ENCODE measurements around the gene SERAC1.

DNA sequence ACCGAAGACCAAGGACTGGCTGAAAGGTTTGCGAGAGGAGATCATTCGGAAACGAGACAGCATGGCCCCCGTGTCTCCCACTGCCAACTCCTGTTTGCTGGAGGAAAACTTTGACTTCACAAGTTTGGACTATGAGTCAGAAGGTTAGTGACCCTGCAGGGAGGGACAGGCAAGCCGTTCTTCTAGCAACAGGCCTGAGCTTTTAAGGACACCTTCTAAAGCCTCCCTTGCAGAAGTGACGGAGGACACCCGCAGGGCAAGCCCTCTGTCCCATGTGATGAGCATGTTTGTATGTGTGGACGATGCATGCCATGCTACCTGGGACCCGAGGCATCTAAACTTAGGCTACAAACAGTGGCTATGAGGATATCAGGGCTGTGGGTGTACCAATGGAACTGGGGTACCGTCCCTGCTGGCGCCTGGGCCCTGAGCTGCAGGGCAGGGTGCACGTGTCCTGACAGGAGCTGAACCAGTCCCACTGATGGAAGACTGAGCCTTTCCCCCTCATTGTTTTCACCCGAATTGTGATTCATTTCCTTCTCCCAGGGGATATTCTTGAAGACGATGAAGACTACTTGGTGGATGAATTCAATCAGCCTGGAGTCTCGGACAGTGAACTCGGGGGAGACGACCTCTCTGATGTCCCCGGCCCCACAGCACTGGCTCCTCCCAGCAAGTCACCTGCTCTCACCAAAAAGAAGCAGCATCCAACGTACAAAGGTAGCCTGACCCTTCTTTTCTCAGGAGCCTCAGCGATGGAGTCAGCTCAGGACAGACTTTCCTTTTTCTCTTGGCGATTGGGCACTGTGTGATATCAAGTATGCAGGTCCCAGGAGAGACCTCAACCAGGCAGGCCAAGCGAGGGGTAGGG lies 84.4 kb downstream of the SERAC1 start:
- TF ChIP-seq, protein P1, sequence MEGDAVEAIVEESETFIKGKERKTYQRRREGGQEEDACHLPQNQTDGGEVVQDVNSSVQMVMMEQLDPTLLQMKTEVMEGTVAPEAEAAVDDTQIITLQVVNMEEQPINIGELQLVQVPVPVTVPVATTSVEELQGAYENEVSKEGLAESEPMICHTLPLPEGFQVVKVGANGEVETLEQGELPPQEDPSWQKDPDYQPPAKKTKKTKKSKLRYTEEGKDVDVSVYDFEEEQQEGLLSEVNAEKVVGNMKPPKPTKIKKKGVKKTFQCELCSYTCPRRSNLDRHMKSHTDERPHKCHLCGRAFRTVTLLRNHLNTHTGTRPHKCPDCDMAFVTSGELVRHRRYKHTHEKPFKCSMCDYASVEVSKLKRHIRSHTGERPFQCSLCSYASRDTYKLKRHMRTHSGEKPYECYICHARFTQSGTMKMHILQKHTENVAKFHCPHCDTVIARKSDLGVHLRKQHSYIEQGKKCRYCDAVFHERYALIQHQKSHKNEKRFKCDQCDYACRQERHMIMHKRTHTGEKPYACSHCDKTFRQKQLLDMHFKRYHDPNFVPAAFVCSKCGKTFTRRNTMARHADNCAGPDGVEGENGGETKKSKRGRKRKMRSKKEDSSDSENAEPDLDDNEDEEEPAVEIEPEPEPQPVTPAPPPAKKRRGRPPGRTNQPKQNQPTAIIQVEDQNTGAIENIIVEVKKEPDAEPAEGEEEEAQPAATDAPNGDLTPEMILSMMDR (IDR thresholded peaks at IDR 0.05) = no peak
- TF ChIP-seq POLR2A (IDR thresholded peaks at IDR 0.05) = no peak
- no peak for TF ChIP-seq POLR2AphosphoS5 (IDR thresholded peaks at IDR 0.05; ENCODE audit: insufficient read depth in 1 of 2, low read depth in 1 of 2)
